H9 (cell line): ENCODE measurements around the gene MSL3. TPM values are rescaled to one million over a fixed set of nuclear protein-coding genes. Genes with fewer than 3 reads are reported as not detected.

Experiments
- DNase-seq: peaks from one replicate; pipeline ENCODE4 v3.0.0-alpha.2; 2017
- H2AFZ ChIP-seq: one replicate; pipeline ENCODE4 v1.6.1; 2013; ENCODE audit warnings: mild to moderate bottlenecking, low read length, control low read depth, moderate library complexity
- H2AK5ac ChIP-seq: 2 replicates; pipeline ENCODE4 v1.6.1; 2013; ENCODE audit warnings: low read length, control low read depth, mixed read lengths; ENCODE audit not compliant: insufficient read length
- H2BK120ac ChIP-seq: one replicate; pipeline ENCODE4 v1.6.1; 2013; ENCODE audit warnings: low read depth, mild to moderate bottlenecking, low read length, control low read depth, inconsistent platforms; ENCODE audit not compliant: poor library complexity, severe bottlenecking
- H2BK12ac ChIP-seq: 2 replicates; pipeline ENCODE4 v1.6.1; 2013; ENCODE audit warnings: low read length, control low read depth, mixed read lengths, low read depth; ENCODE audit not compliant: insufficient read length
- H2BK15ac ChIP-seq: 2 replicates; pipeline ENCODE4 v1.6.1; 2013; ENCODE audit warnings: low read depth, low read length, control low read depth
- H2BK20ac ChIP-seq: one replicate; pipeline ENCODE4 v1.6.1; 2013; ENCODE audit warnings: low read depth, mild to moderate bottlenecking, low read length, control low read depth, inconsistent platforms; ENCODE audit not compliant: poor library complexity, severe bottlenecking
- H2BK5ac ChIP-seq: 2 replicates; pipeline ENCODE4 v1.6.1; 2013; ENCODE audit warnings: low read length, control low read depth, mixed read lengths; ENCODE audit not compliant: insufficient read length
- H3K14ac ChIP-seq: 2 replicates; pipeline ENCODE4 v1.6.1; 2013; ENCODE audit warnings: low read length, control low read depth; ENCODE audit not compliant: insufficient read depth
- H3K18ac ChIP-seq: 2 replicates; pipeline ENCODE4 v1.6.1; 2013; ENCODE audit warnings: low read depth, mild to moderate bottlenecking, mixed read lengths, low read length, control low read depth; ENCODE audit not compliant: insufficient read length
- H3K23ac ChIP-seq: 2 replicates; pipeline ENCODE4 v1.6.1; 2013; ENCODE audit warnings: low read length, control low read depth, mixed read lengths, low read depth; ENCODE audit not compliant: insufficient read length
- H3K23me2 ChIP-seq: 2 replicates; pipeline ENCODE4 v1.6.1; 2013; ENCODE audit warnings: low read depth, mild to moderate bottlenecking, mixed read lengths, low read length, control low read depth; ENCODE audit not compliant: insufficient read length, poor library complexity, severe bottlenecking
- H3K27ac ChIP-seq: 2 replicates; pipeline ENCODE4 v1.5.1; 2013; ENCODE audit warnings: low read length, control low read depth, mixed read lengths, low read depth; ENCODE audit not compliant: insufficient read length
- H3K27me3 ChIP-seq: 2 replicates; pipeline ENCODE4 v1.6.1; 2013; ENCODE audit warnings: low read length, control low read depth, inconsistent platforms; ENCODE audit not compliant: insufficient read depth
- H3K4ac ChIP-seq: 2 replicates; pipeline ENCODE4 v1.6.1; 2013; ENCODE audit warnings: low read depth, mild to moderate bottlenecking, control low read depth, inconsistent platforms, low read length, moderate library complexity
- H3K4me1 ChIP-seq: 2 replicates; pipeline ENCODE4 v1.6.1; 2013; ENCODE audit warnings: low read length, control low read depth, inconsistent platforms; ENCODE audit not compliant: insufficient read depth
- H3K4me2 ChIP-seq: 2 replicates; pipeline ENCODE4 v1.6.1; 2013; ENCODE audit warnings: low read length, control low read depth, mixed read lengths; ENCODE audit not compliant: insufficient read length, insufficient read depth
- H3K56ac ChIP-seq: 2 replicates; pipeline ENCODE4 v1.6.1; 2013; ENCODE audit warnings: low read depth, mild to moderate bottlenecking, mixed read lengths, low read length, control low read depth; ENCODE audit not compliant: insufficient read length
- H3K79me1 ChIP-seq: 2 replicates; pipeline ENCODE4 v1.6.1; 2013; ENCODE audit warnings: low read depth, mild to moderate bottlenecking, moderate library complexity, low read length, control low read depth, inconsistent platforms; ENCODE audit not compliant: insufficient read depth, poor library complexity, severe bottlenecking
- H3K79me2 ChIP-seq: 2 replicates; pipeline ENCODE4 v1.6.1; 2013; ENCODE audit warnings: low read length, control low read depth, inconsistent platforms; ENCODE audit not compliant: insufficient read depth
- H3K9ac ChIP-seq: 2 replicates; pipeline ENCODE4 v1.6.1; 2013; ENCODE audit warnings: low read length, control low read depth, mixed read lengths; ENCODE audit not compliant: insufficient read length; ENCODE audit errors: extremely low read depth
- H3K9me3 ChIP-seq: one replicate; pipeline ENCODE4 v1.6.1; 2013; ENCODE audit warnings: low read depth, low read length, inconsistent platforms; ENCODE audit not compliant: control insufficient read depth
- H3T11ph ChIP-seq: one replicate; pipeline ENCODE4 v1.6.1; 2013; ENCODE audit warnings: mild to moderate bottlenecking, low read length, control low read depth, inconsistent platforms
- H4K20me1 ChIP-seq: one replicate; pipeline ENCODE4 v1.6.1; 2013; ENCODE audit not compliant: control insufficient read depth, insufficient read length, insufficient read depth
- H4K5ac ChIP-seq: 2 replicates; pipeline ENCODE4 v1.6.1; 2013; ENCODE audit warnings: low read depth, mild to moderate bottlenecking, mixed read lengths, low read length, control low read depth; ENCODE audit not compliant: insufficient read length
- H4K8ac ChIP-seq: replicated peaks from 2 replicates; pipeline ENCODE4 v1.6.1; 2013; ENCODE audit warnings: low read length, control low read depth, mixed read lengths, low read depth; ENCODE audit not compliant: insufficient read length
- H4K91ac ChIP-seq: 2 replicates; pipeline ENCODE4 v1.6.1; 2013; ENCODE audit warnings: low read depth, mild to moderate bottlenecking, moderate library complexity, mixed read lengths, low read length, control low read depth; ENCODE audit not compliant: insufficient read length
- H3K27ac Mint-ChIP-seq, 3 experiments: 2 replicates in 2 of 3; 3 replicates in 1 of 3; pipeline ENCODE4 v1.8.0; 2020 to 2021; ENCODE audit warnings: mixed read lengths in 3 of 3, mild to moderate bottlenecking in 1 of 3, moderate library complexity in 1 of 3
- H3K27me3 Mint-ChIP-seq: 2 replicates; pipeline ENCODE4 v1.8.0; 2021; ENCODE audit warnings: low read depth, mild to moderate bottlenecking, moderate library complexity, mixed read lengths
- H3K36me3 Mint-ChIP-seq, 3 experiments: 2 replicates in 2 of 3; 3 replicates in 1 of 3; pipeline ENCODE4 v1.8.0; 2020 to 2021; ENCODE audit warnings: low read depth in 3 of 3, mixed read lengths in 3 of 3; ENCODE audit not compliant: insufficient read depth in 1 of 3
- H3K4me1 Mint-ChIP-seq, 2 experiments: 2 replicates each; pipeline ENCODE4 v1.8.0; 2020; ENCODE audit warnings: mixed read lengths in 2 of 2
- H3K4me3 Mint-ChIP-seq, 2 experiments: 2 replicates in 1 of 2; 3 replicates in 1 of 2; pipeline ENCODE4 v1.8.0; 2020 to 2021; ENCODE audit warnings: mild to moderate bottlenecking in 2 of 2, mixed read lengths in 2 of 2, moderate library complexity in 1 of 2
- H3K9me3 Mint-ChIP-seq, 2 experiments: 2 replicates in 1 of 2; 3 replicates in 1 of 2; pipeline ENCODE4 v1.8.0; 2020; ENCODE audit warnings: mild to moderate bottlenecking in 2 of 2, mixed read lengths in 2 of 2, moderate library complexity in 1 of 2
- WGBS: extraction: QIAGEN DNeasy Blood & Tissue Kit; methylation state at CpG from one replicate; pipeline ENCODE4 v1.1.7; 2013; ENCODE audit warnings: missing lambda C conversion rate, low lambda C conversion rate, mixed read lengths; ENCODE audit not compliant: insufficient read length; ENCODE audit errors: extremely low coverage; 5-methylcytosine and 5-hydroxymethylcytosine counted together
- long read RNA-seq: library from polyadenylated mRNA; unstranded; transcript quantifications from one replicate; pipeline ENCODE4 v2.0.0, GENCODE V29; 2020
- total RNA-seq: library from RNA; stranded (reverse); gene quantifications from 2 replicates; pipeline ENCODE4 v1.2.1, GENCODE V29; 2021
- TF ChIP-seq, protein P1 (sequence below): fragments of 200-600 bp; sonication (generic); conservative IDR thresholded peaks from 3 replicates; pipeline ENCODE4 v1.8.0; 2021; ENCODE audit warnings: antibody characterized with exemption, mild to moderate bottlenecking

MSL3 gene, protein sequence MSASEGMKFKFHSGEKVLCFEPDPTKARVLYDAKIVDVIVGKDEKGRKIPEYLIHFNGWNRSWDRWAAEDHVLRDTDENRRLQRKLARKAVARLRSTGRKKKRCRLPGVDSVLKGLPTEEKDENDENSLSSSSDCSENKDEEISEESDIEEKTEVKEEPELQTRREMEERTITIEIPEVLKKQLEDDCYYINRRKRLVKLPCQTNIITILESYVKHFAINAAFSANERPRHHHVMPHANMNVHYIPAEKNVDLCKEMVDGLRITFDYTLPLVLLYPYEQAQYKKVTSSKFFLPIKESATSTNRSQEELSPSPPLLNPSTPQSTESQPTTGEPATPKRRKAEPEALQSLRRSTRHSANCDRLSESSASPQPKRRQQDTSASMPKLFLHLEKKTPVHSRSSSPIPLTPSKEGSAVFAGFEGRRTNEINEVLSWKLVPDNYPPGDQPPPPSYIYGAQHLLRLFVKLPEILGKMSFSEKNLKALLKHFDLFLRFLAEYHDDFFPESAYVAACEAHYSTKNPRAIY
- total RNA-seq, result 13.0 and 14.0 TPM in 2 replicates
- long read RNA-seq, transcript MSL3-238 (13 exons, 2,230 nt), result minor isoform, 8 of 49 reads
- long read RNA-seq, transcript MSL3-233 (12 exons, 2,507 nt), result minor isoform, 7 of 49 reads
- long read RNA-seq, transcript MSL3-201 (13 exons, 2,364 nt), result major isoform, 16 of 49 reads
- long read RNA-seq, partial matches to known transcripts, result 3 of 49 reads
- long read RNA-seq, other reads (novel, unspliced or antisense), result 6 of 49 reads

DNA sequence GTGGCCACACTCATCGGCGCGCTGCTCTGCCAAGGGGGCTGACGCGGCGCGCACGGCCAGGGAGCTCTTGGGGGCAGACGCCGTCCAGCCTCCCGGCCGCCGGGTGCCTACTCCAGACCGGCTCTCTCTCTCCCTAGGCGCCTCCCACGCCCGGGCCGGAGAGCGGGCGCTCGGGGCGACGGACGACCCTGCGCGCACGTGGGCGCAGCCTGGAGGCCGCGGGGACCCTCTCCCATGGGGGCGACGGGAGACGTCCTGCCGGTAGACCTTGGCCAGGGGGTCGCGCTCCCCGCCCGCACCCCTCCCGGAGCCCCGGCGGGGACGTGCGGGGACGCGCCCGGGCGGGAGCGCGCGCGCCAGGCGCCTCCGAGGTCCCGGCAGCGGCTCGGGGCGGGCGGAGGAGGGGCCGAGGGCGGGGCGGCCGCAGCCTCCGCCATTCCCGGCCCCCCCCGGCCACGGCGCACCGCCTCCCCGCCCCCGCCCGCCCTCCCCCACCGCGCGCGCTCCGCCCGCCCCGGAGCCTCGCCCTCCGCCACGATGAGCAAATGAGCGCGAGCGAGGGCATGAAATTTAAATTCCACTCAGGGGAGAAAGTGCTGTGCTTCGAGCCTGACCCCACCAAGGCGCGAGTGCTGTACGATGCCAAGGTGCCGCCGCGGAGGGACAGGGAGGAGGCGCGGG lies at the start of gene MSL3:
Gene MSL3, plus strand, starts transcription at position 519 of the 681 bp plus-strand sequence. Its CDS starts 27 bp downstream, at position 546.
- H3K27ac ChIP-seq, result no peak within 1 kb of the TSS
- peaks cover 9 to 12% of the 10 kb centered on the region in 2 experiments for H3K4me1 Mint-ChIP-seq
- no CpG with 5 or more reads among the region's 93 CpGs for WGBS

More for the DNA sequence above, at the start of gene MSL3:
- Histone ChIP-seq H4K5ac (no peak within 1 kb of the TSS), H3K4me2 (peak within 1 kb of the TSS; percentile 96), H3K23me2 (peaks cover 8% of the 10 kb centered on the region), H3K23ac (no peak within 1 kb of the TSS), H3K9me3 (no peaks in the 10 kb centered on the region), H2BK12ac (no peak within 1 kb of the TSS), H4K8ac (no peak within 1 kb of the TSS), H3K18ac (peak within 1 kb of the TSS; percentile 49), H3K4me1 (no peaks in the 10 kb centered on the region), H2BK120ac (no peak within 1 kb of the TSS), H3K14ac (peak within 1 kb of the TSS; percentile 86), H2BK5ac (no peak within 1 kb of the TSS), H2BK15ac (no peak within 1 kb of the TSS), H3K27me3 (no peaks in the 10 kb centered on the region; the same call in 1 of the 2 replicates), H4K20me1 (no peaks in the 10 kb centered on the region), H3K79me1 (no peaks in the 10 kb centered on the region), H3K4ac (no peak within 1 kb of the TSS), H3K79me2 (no peaks in the 10 kb centered on the region), H2AFZ (no peak within 1 kb of the TSS), H3K56ac (no peak within 1 kb of the TSS), H2AK5ac (no peak within 1 kb of the TSS), H3T11ph (no peak within 1 kb of the TSS), H3K9ac (peak within 1 kb of the TSS; percentile 50), H2BK20ac (no peak within 1 kb of the TSS), H4K91ac (no peak within 1 kb of the TSS)
- DNase-seq, result peak; percentile 60
- Mint-ChIP-seq H3K4me3 (peak within 1 kb of the TSS; percentile 84), H3K27ac (peak within 1 kb of the TSS in 1 of 3 experiments; percentile 79; a peak in 3 of 7 replicates), H3K27me3 (peaks cover 36% of the 10 kb centered on the region), H3K9me3 (peaks cover 64 to 72% of the 10 kb centered on the region in 2 experiments), H3K36me3 (peaks cover 5 to 17% (median 17%) of the 10 kb centered on the region in 3 experiments; a peak in 6 of 7 replicates)
- TF ChIP-seq, protein P1, sequence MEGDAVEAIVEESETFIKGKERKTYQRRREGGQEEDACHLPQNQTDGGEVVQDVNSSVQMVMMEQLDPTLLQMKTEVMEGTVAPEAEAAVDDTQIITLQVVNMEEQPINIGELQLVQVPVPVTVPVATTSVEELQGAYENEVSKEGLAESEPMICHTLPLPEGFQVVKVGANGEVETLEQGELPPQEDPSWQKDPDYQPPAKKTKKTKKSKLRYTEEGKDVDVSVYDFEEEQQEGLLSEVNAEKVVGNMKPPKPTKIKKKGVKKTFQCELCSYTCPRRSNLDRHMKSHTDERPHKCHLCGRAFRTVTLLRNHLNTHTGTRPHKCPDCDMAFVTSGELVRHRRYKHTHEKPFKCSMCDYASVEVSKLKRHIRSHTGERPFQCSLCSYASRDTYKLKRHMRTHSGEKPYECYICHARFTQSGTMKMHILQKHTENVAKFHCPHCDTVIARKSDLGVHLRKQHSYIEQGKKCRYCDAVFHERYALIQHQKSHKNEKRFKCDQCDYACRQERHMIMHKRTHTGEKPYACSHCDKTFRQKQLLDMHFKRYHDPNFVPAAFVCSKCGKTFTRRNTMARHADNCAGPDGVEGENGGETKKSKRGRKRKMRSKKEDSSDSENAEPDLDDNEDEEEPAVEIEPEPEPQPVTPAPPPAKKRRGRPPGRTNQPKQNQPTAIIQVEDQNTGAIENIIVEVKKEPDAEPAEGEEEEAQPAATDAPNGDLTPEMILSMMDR, result no peak
